HG02885 (cell line): ENCODE measurements around the gene GRIA4.

Experiments
- ATAC-seq: cut with Tn5 transposase; IDR thresholded peaks from one replicate; pipeline ENCODE4 v1.9.1; 2021; ENCODE audit warnings: mild to moderate bottlenecking; ENCODE audit not compliant: unreplicated experiment, poor library complexity

Gene GRIA4

DNA sequence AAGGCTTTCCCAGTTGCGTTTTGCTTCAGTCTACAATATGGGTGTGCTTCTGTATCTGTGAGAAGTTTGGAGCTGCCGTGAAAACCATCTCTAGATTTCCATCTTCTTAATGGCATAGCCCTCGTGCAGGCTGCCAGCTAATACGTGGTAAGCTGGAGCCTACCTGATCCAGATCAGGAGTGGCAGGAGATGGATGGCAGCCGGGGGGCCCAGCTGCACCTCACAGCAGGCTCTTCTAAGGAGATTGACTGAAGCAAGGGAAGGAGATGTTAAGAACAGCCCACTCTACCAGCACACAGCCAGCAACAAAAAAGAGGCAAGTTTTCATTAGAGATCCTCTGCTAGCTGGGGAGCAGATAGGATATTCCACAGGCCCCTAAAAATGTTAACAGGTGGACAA is 296.6 kb downstream of the GRIA4 start:
- no peak for ATAC-seq

DNA sequence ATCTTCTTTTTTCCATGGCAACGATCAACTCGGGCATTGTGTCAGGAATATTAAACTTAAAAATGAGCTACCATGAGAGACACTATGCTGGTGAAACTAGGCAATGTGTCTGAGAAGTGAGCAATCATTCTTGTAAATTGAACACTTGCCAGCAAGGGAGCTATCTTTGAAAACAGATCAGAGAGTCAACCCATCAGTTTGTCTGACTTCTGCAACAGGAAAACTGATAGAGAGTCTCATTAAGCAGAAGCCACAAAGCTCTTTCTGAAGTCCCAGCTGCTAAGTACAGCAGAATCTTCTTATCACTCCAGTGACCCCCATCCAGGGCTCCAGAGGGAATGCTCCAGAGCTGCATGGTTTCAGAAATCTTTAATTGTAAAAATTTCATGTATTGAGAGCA is 297.4 kb downstream of the GRIA4 start:
- no peak for ATAC-seq

DNA sequence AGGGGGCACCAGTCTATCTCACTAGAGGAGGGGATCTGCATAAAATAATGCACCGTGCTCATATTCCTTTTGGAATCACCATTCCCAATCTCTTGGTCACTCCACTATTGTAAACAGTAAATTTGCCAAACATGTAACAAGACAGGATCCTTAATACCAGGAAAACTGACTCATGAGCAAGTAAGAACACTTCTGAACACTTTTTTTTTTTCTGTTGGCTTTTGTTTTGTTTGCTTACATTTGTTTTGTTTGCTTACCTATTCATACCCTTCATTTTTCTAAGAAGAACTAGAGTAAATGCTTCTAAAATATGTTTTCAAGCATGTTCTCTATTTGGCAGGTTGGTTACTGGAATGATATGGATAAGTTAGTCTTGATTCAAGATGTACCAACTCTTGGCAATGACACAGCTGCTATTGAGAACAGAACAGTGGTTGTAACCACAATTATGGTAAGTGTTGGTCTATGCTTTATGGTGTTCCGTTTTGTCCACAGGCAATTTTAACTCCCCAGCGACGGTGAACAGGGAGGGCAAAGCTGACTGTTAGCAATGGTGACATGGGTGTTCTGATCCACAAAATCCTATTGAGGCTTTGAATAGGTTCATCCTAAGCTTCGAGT is 300.3 kb downstream of the GRIA4 start:
- ATAC-seq: no peak

DNA sequence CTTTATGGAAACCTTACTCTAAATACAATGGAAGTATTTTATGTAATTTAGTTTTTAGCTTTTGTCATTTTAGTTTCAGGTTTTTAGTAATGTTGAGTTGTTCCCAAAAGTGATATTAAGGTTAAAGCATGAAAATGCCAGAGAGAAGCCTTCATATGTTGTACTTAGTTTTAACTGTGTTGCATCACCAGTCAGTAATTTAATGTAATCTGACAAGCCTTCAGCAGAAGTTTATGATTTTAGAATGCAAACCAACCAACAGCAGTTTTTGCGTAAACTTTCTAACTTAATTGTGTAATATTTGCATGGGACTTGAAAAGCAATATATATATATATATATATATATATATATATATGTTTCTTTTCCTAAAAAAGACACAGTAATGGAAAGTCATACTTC is 301.6 kb downstream of the GRIA4 start:
- no peak for ATAC-seq

DNA sequence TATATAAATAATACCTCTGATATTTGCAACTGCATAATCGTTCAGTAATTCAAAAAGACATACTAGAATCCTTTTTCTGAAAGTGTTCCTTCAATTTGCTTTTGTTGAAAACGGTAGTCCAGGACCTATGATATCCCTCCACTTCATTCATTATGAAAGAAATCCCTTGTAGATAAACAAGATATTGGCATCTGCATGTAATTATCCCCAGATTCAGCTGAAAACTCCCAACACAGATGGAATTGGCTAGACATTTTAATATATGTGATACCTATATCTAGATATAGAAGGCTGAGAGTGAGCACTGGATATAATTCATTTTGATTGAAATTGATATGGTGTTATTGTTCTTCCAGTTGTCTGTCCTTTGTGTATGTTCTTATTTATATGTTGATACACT is 302.8 kb downstream of the GRIA4 start:
- no peak for ATAC-seq

DNA sequence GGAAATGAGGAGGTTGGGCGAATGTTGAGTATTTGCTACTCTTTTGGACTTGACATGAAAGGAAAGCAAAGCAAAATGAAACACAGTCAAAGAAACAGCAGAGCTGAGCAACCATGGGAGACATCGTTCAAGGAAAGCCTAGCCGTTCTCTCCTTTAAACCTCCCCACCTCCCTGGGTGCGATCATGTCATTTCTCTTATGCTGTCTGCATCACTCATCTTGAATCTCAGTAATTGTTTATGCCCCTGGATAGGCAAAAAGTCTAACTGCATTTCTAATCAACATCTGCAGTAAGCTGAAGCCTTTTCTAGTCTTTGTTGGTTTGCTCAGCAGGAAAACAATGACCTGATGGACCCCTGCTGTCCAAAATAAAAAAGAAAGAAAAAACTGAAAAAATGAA is 305.1 kb downstream of the GRIA4 start:
- ATAC-seq: no peak

DNA sequence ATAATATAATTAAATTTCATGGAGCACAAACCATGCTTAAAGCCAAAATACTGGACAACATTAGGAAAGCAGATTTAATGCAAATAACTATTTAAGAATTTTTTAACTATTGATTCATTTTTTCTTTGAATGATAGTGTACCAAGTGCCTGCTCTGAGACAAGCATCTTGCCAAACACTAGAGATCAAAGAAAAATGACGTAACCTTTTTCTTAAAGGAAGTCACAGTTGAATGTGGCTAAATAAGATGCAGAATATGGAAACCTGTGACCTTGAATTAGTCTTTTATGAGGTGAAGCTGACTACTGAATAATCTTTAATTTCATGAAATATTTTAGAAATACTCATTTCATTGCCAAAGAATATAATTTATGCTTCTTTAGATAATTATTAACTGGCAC is 308.2 kb downstream of the GRIA4 start:
- no peak for ATAC-seq

DNA sequence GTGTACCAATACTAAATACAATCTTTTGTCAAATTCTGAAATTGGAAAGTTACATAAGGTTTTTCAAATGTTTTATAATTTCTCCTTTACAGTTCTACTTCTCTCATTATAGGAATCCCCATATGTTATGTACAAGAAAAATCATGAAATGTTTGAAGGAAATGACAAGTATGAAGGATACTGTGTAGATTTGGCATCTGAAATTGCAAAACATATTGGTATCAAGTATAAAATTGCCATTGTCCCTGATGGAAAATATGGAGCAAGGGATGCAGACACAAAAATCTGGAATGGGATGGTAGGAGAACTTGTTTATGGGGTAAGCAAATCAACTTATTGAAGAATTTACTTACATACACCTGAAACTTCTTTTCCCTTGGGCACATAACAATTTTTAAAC is 308.7 kb downstream of the GRIA4 start:
- ATAC-seq: no peak

DNA sequence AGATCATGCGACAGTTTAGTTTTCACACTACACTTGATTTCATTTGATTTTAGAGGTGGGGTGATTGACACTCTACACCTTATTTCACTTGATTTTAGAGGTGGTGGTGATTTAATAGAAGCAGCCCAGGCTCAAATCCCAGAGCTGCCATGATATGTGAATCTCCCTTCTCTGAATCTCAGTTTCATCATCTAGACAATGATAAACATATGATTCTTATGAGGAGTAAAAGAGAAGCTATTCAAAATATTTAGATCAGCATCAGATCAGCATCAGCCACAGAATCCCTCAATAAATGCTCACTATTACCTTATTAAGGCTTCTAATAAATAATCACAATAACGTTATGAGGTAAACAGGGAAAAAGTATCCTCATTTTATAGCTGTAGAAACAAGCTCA is 313.4 kb downstream of the GRIA4 start:
- ATAC-seq: no peak

DNA sequence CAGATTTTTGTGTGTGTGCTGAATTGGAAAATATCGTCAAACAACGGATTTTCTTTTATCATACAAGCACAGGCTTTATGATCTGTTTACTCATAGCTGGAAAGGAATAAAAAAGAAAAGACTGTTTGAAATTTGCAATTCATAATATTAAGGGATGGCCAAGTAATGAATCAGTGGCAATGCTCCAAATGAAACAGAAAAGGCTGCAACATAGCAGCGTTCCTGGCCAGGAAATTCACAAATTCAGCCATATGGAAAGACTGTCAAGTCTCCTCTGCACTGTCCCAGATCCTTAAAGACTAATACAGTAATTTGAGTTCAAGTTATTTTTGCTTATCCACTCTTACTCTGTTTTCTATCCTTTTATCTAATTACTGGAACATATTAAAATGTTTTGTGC is 313.9 kb downstream of the GRIA4 start:
- ATAC-seq: no peak

DNA sequence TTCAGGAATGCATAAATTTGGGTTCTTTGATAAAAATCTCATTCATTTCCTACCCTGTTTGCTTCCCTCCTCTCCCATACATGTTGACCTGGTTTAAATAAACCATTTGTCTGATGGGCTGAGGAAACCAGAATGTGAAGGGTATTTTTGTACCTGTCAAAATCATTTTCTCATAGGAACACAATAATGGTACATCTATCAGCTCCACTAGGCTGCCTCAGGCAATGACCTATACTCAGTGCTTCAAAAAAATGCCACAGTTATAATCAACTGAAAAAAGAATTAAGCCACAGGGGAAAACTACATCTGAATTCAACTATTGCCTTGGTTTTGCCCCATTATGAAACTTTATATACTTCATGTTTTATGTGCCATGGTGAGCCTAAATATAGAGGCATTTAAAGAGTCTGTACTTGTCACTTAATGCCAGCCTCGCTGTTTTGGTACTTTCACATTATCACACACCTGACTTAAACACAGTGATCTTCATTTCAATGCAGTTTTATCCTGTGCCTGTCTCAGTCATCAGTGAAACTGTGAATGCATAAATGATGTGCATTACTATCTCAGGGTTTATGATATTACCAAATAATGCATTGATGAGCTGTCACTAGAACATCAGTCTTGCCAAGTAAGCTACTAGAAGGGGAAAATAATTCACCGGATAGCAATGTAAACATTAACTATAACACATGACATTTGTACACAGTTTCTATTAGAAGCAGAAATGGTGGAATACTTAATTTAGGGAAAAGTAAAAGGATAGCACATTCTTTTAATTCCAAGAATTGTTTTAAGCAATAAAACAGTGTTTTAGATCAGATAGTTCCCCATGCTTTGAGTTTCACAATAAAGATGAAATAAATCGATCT is 319.4 kb downstream of the GRIA4 start:
- no peak for ATAC-seq

DNA sequence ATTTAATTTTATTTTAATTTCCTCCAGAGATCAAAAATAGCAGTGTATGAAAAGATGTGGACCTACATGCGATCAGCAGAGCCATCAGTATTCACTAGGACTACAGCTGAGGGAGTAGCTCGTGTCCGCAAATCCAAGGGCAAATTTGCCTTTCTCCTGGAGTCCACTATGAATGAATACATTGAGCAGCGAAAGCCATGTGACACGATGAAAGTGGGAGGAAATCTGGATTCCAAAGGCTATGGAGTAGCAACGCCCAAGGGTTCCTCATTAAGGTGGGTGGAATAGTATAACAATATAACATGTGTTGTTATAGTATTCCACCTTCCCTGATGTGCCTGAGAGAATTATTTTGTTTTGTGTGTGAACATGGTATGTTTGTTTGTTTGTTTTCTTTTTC is 323.8 kb downstream of the GRIA4 start:
- ATAC-seq: no peak

DNA sequence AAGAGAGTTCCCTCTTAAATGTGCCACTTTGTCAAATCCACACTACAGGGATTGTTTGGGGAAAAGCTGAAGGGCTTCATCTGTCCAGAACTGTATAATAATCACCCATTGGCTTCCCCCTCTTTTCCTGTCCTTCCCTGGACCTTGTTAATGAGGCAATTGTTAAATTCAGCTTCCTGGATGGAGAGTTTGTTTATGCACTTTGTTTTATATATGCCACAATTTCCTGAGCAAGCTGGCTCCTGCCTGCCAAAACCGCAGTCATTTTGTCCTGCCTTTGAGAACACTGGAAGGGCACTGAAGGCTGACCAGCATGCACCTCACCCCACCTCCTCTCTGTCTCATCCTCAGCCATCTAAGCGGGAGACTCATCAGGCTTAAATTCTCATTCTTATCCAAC is 325.9 kb downstream of the GRIA4 start:
- no peak for ATAC-seq

DNA sequence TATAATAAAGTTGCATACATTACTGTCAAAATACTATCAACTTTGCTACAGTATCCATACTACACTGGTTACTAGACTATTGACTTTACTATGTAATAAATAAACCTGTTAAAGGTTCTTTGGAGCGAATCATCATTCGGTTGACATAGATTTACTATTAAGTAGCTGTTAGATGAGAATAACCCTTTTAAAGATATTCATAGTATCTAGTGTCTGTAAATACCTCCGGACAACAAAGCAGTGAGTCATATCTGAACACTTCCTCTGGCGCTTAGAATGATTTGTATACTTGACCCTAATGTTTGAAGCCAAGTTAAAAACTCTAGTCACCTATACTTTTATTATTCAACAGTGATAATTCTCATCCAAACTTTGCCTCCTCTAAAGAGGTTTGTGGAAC is 327.5 kb downstream of the GRIA4 start:
- peak; percentile 60 for ATAC-seq

DNA sequence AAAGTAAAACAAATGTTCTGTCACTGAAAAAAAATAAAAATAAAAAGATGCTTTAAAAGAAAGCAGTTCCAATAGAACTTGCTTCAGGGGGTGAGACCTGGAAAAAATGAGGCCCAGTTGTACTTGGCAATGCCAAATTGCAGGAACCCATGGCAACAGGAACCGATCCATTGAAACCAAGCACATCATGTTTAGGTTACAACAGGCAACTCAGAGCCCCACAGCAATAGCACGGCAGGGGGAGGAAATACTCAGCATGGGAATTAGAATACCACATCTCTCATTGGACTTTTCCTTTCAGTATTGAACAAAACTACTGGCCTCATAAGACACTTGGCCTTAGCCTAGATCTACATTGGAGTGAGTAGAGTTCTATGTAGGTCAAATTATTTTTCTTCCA is 327.9 kb downstream of the GRIA4 start:
- no peak for ATAC-seq

DNA sequence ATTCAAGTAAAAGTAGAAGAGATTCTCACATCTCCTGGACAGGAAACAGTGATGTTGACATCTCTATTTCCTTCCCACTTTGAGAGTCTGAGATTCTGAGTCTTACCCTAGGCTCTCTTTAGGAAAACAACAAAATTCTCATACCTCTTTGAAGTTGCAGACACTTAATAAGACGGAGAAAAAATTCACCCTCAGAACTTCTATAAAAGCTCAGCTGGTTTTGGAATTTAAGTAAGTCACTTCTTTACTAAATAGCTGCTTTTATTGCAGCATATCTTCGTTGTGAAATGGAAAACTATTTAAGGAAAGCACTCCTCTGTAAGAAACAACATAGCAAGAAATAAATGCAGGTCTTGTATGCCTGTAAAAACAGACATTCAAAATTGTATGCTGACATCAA is 333.0 kb downstream of the GRIA4 start:
- ATAC-seq: no peak

DNA sequence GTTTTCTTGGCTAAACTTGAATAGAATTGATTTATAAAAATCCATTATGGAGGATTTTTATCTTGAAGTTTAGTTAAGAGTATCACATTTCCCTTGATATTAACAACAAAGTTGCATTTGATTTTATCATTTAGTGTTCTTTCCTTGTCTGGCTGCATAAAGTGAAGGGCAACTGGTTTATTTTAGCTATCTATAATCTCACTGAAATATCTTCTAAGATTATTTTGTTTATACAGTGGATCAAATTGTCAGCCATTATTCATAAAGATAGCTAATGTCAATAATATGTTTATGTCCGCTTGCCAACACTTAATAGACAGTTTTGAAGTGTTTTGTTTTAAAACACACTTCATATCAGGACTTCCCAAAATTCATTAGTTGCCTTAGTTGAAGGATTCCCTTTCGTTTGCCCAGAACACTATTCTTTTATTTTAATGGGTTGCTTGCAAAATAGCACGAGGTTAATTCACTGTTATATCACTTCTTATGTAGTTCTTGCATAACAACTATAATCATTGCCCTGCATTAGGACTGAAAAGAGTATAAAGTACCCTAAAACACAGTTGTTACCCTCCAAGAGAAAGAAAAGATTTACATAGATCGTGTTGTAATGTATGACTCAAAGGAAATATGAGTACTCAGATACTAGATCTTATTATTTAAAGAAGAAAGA is 339.2 kb downstream of the GRIA4 start:
- no peak for ATAC-seq

DNA sequence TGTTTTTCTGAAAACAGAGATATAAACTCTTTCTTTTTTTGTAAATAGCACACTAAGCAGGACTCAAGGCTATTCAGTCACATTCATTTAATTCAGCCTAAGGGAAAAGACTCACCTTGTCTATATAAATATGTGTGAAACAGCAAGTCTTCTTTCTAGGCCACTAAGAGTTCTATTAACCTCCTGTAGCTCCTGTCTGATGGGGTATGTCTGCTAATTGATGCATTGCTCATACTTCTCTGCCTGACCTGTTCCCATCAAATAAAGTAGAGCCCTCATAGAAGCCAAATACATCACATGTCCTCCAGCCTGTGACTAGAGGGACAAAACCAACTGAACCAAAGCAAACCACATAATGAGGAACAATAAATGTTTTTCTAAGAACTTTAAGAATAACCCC is 344.0 kb downstream of the GRIA4 start:
- no peak for ATAC-seq

DNA sequence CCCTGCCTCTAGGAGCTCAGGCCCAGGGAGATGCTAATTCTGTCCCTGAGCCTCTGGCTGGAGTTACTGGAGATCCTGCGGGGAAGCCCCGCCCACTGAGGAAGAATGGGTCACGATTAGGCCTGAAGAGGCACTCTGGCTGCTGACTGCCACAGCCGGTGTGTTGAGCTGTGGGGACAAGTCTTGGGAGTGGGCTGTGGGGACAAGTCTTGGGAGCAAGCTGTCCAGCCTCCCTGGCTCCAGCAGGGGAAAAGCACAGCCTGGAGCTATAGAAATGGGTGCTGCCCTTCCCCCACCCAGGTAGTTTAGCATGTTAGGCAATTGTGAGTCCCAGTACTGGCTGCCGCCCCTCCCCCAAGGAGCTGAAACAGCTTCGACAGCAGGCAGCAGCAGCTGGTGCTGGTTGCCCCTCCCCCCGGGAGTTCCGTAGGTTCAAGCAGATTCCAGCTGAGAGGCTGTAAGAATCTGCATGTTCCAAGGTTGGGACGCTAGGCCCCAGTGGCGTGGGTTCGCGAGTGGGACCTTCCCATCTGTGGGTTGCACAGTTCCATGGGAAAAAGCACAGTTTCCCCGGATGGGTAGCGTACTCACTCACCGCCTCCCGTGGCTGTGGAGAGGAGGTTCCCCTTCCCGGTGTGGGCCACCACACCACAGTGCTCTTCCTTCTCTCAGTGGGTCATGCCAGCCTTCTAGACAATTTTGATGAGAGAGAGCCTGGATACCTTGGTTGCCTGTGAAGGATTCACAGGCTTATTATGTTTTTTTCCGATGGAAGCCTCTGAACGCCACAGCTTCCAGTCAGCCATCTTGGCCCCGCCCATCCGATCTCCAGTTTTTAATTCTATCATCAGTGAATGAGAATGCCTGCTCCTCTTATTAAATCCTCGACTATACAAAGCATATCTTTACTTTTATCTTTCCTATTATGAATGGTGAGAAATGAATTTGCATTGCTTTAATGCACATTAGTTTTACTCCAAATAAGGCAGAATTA is 350.7 kb downstream of the GRIA4 start:
- no peak for ATAC-seq

DNA sequence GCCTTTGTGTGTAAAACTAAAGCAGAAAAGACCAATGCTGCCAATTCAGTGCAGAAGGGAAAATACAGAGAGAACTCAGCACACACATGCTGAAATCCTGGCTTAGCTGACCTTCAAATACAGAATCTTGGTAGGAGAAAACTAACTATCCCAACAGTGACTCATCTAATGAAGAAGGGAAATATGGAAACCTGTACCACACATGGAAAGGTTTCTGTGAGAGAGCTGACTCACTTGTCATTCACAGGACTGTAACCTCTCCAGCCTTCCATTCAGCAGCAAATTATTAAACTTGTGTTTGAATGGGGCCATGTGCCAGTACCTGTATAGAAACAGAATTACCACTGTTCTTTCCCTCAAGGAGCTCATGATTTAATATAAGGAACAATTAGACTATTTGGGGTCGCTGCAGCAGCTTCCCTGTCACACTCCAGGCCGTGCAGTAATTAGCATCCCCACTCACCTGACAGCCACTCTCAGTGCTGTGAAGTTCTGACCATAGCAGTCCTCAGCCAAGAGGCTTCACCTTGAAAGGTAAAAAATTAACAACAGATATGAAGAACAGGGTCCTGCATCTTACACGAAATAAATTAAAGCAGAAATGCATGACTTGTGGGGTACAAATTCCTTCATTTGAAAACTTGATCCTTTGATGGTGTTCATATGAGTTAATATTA is 358.3 kb downstream of the GRIA4 start:
- ATAC-seq: no peak
